Upper lobe of left lung (tissue), 6 donors: ENCODE results near the gene TMEM176A. TPM values are rescaled to one million over a fixed set of nuclear protein-coding genes. Genes with fewer than 3 reads are reported as not detected.

Experiments
- ATAC-seq, 2 donors: fragments of 200-7000 bp; cut with Tn5 transposase; one replicate each; pipeline ENCODE4 v1.9.1; 2022; ENCODE audit warnings: mild to moderate bottlenecking in 2 of 2, moderate library complexity in 2 of 2; ENCODE audit not compliant: low FRiP score in 2 of 2
- DNase-seq, 2 donors: peaks; one replicate each; pipeline ENCODE4 v3.0.0-alpha.2; 2019 to 2020
- H3K27ac ChIP-seq, 4 donors: fragments of 200-600 bp; sonication (generic); one replicate each; pipeline ENCODE4 v1.5.1; 2016 to 2019
- H3K27me3 ChIP-seq, 4 donors: fragments of 200-600 bp; sonication (generic); one replicate each; pipeline ENCODE4 v1.5.1; 2017 to 2019
- H3K36me3 ChIP-seq, 4 donors: fragments of 200-600 bp; sonication (generic); one replicate each; pipeline ENCODE4 v1.5.1; 2016 to 2019
- H3K4me1 ChIP-seq, 4 donors: fragments of 200-600 bp; sonication (generic); one replicate each; pipeline ENCODE4 v1.5.1; 2018 to 2019
- H3K4me3 ChIP-seq, 4 donors: fragments of 200-600 bp; sonication (generic); one replicate each; pipeline ENCODE4 v1.5.1; 2017 to 2019; ENCODE audit warnings: mild to moderate bottlenecking in 2 of 4, moderate library complexity in 1 of 4
- H3K9me3 ChIP-seq, 4 donors: fragments of 200-600 bp; sonication (generic); one replicate each; pipeline ENCODE4 v1.5.1; 2018 to 2019
- CTCF ChIP-seq, 6 experiments: fragments of 450-650 bp in 4 of 6; fragments of 200-600 bp in 2 of 6; sonication (generic) in 2 of 6; IDR thresholded peaks; one replicate each; pipeline ENCODE4 v1.5.1; 2016 to 2019; ENCODE audit warnings: antibody characterized with exemption in 6 of 6
- EP300 ChIP-seq, 4 donors: sonication (generic); formaldehyde crosslinking; IDR thresholded peaks; one replicate each; pipeline ENCODE4 v1.5.1; 2017; ENCODE audit warnings: antibody characterized with exemption in 4 of 4, control low read depth in 2 of 4
- POLR2A ChIP-seq, 4 donors: fragments of 450-650 bp; IDR thresholded peaks; one replicate each; pipeline ENCODE4 v1.5.1; 2016 to 2017; ENCODE audit warnings: antibody characterized with exemption in 4 of 4, mild to moderate bottlenecking in 2 of 4
- POLR2AphosphoS5 ChIP-seq, 2 donors: sonication (generic); formaldehyde crosslinking; IDR thresholded peaks; one replicate each; pipeline ENCODE4 v1.5.1; 2017; ENCODE audit warnings: antibody characterized with exemption in 2 of 2
- WGBS, 2 donors: methylation state at CpG; one replicate each; pipeline ENCODE4 v1.1.5; 2017 to 2018; 5-methylcytosine and 5-hydroxymethylcytosine counted together
- total RNA-seq, 6 donors: library from RNA; depleted of rRNA in 4 of 6; stranded (reverse); fragments of >200 nt in 4 of 6; gene quantifications; one replicate each; pipeline versions ENCODE4 v1.1.0 to v1.2.1, GENCODE V29; 2016 to 2021
- donor health status: DM: no; HTN: no; CAD: no; lungs with moderate emphysema.
- donor health status: DM: no; HTN: yes; CAD: no; lungs with severe emphysema.

The TMEM176A gene
- total RNA-seq, 6 donors from 2014 or later = 8.4 to 67.9 (median 16.3) TPM

- H3K27me3 ChIP-seq = no peaks in the 10 kb centered on the region
- H3K36me3 ChIP-seq = no peaks in the 10 kb centered on the region
- WGBS, 2 donors = 81 to 82% methylated on average over 7 of the region's 7 CpGs
- no peak overlapping the region for H3K4me3 ChIP-seq
- no peak overlapping the region for H3K27ac ChIP-seq
- no peak for DNase-seq
- ATAC-seq = no peak
- TF ChIP-seq EP300 (IDR thresholded peaks at IDR 0.05) (no peak), CTCF (IDR thresholded peaks at IDR 0.05) (no peak), POLR2A (IDR thresholded peaks at IDR 0.05) (no peak), POLR2AphosphoS5 (IDR thresholded peaks at IDR 0.05) (no peak)
- no peaks in the 10 kb centered on the region for H3K4me1 ChIP-seq
- peaks cover 7 to 13% (median 10%) of the 10 kb centered on the region in 4 donors for H3K9me3 ChIP-seq
Observed at GRCh38 chr7:150814328-150815001, 13.9 kb downstream of the TMEM176A start.

GRCh38 chr7:150818971-150819370, 18.4 kb downstream of the TMEM176A start:
- WGBS, 2 donors = 84 to 87% methylated on average over 2 of the region's 2 CpGs

GRCh38 chr7:150820148-150820547, 19.6 kb downstream of the TMEM176A start:
- Histone ChIP-seq H3K4me3 (no peak overlapping the region), H3K27me3 (no peaks in the 10 kb centered on the region), H3K4me1 (no peaks in the 10 kb centered on the region), H3K9me3 (peaks cover 7 to 13% (median 10%) of the 10 kb centered on the region in 4 donors), H3K36me3 (no peaks in the 10 kb centered on the region), H3K27ac (no peak overlapping the region)
- ATAC-seq = no peak
- 52 to 64% methylated on average over 5 of the region's 5 CpGs for WGBS, 2 donors
- no peak for DNase-seq
- no peak for TF ChIP-seq POLR2A (IDR thresholded peaks at IDR 0.05)

More at GRCh38 chr7:150818971-150819370, 18.4 kb downstream of the TMEM176A start:
- ATAC-seq (no peak), DNase-seq (no peak)
- Histone ChIP-seq H3K36me3 (no peaks in the 10 kb centered on the region), H3K27me3 (no peaks in the 10 kb centered on the region), H3K4me1 (no peaks in the 10 kb centered on the region), H3K27ac (no peak overlapping the region), H3K4me3 (no peak overlapping the region), H3K9me3 (peaks cover 7 to 13% (median 10%) of the 10 kb centered on the region in 4 donors)
- TF ChIP-seq POLR2AphosphoS5 (IDR thresholded peaks at IDR 0.05) (no peak), CTCF (IDR thresholded peaks at IDR 0.05) (no peak), POLR2A (IDR thresholded peaks at IDR 0.05) (no peak), EP300 (IDR thresholded peaks at IDR 0.05) (no peak)

GRCh38 chr7:150820578-150821198, 20.1 kb downstream of the TMEM176A start:
- 67 to 89% methylated on average over 7 of the region's 7 CpGs for WGBS, 2 donors
- Histone ChIP-seq H3K4me1 (no peaks in the 10 kb centered on the region), H3K36me3 (no peaks in the 10 kb centered on the region), H3K9me3 (peaks cover 7 to 12% (median 9%) of the 10 kb centered on the region in 4 donors), H3K27ac (no peak overlapping the region), H3K4me3 (no peak overlapping the region), H3K27me3 (no peaks in the 10 kb centered on the region)
- TF ChIP-seq EP300 (IDR thresholded peaks at IDR 0.05) (no peak), POLR2A (IDR thresholded peaks at IDR 0.05) (no peak), POLR2AphosphoS5 (IDR thresholded peaks at IDR 0.05) (no peak), CTCF (IDR thresholded peaks at IDR 0.05) (no peak)
- DNase-seq = no peak
- no peak for ATAC-seq

- 87% methylated on average over 8 of the region's 8 CpGs for WGBS, 2 donors
- Histone ChIP-seq H3K27me3 (no peaks in the 10 kb centered on the region), H3K36me3 (no peaks in the 10 kb centered on the region), H3K9me3 (no peaks in the 10 kb centered on the region), H3K27ac (no peak overlapping the region), H3K4me1 (no peaks in the 10 kb centered on the region), H3K4me3 (no peak overlapping the region)
- ATAC-seq (no peak), DNase-seq (no peak)
- no peak for TF ChIP-seq POLR2A (IDR thresholded peaks at IDR 0.05)
- TF ChIP-seq EP300 (IDR thresholded peaks at IDR 0.05) = no peak
- no peak for TF ChIP-seq CTCF (IDR thresholded peaks at IDR 0.05)
- no peak for TF ChIP-seq POLR2AphosphoS5 (IDR thresholded peaks at IDR 0.05)
Observed at GRCh38 chr7:150823043-150823442, 22.5 kb downstream of the TMEM176A start.
